OCI-LY3 (cell line): Measurements from ENCODE around the gene IP6K1.
"Not testable (repeated sequence)": the region's sequence is repeated elsewhere in the genome, so short reads cannot be mapped to it uniquely, and the experiment has no call there.

Experiments
- CTCF ChIP-seq: fragments of 200-600, 300-600 bp; sonication (generic); IDR thresholded peaks from 2 replicates; pipeline ENCODE4 v1.5.1; 2014; ENCODE audit warnings: antibody characterized with exemption, low read length, low read depth
- EZH2phosphoT487 ChIP-seq: fragments of 200-600 bp; shearing (Covaris generic); IDR thresholded peaks from 2 replicates; pipeline ENCODE4 v1.6.1; 2018; ENCODE audit warnings: antibody characterized with exemption, mixed run types, low read depth

- TF ChIP-seq CTCF, EZH2phosphoT487: not testable (repeated sequence)
Measured at GRCh38 chr3:49695350-49696015, 90.9 kb downstream of the IP6K1 start.
